Right cardiac atrium (tissue), 5 donors: ENCODE results near the gene DCDC2C. TPM values are rescaled to one million over a fixed set of nuclear protein-coding genes. Genes with fewer than 3 reads are reported as not detected.

Experiments
- ATAC-seq, 2 donors: fragments of 200-7000 bp; cut with Tn5 transposase; one replicate each; pipeline versions ENCODE4 v1.8.0 to v1.9.1; 2020; ENCODE audit warnings: moderate library complexity in 2 of 2, mild to moderate bottlenecking in 1 of 2
- DNase-seq, 3 donors: peaks; one replicate each; pipeline ENCODE4 v3.0.0-alpha.2; 2020
- H3K27ac ChIP-seq: one replicate; pipeline ENCODE4 v1.5.1; 2013; ENCODE audit warnings: mild to moderate bottlenecking, low read length, control low read depth, moderate library complexity
- H3K27me3 ChIP-seq: one replicate; pipeline ENCODE4 v1.6.1; 2013; ENCODE audit not compliant: control insufficient read depth, insufficient read depth
- H3K4me1 ChIP-seq: one replicate; pipeline ENCODE4 v1.6.1; 2013; ENCODE audit warnings: low read length; ENCODE audit not compliant: control insufficient read depth, insufficient read depth
- H3K4me3 ChIP-seq: one replicate; pipeline ENCODE4 v1.5.1; 2013; ENCODE audit warnings: low read length, control low read depth
- H3K9me3 ChIP-seq: one replicate; pipeline ENCODE4 v1.6.1; 2013; ENCODE audit warnings: low read length; ENCODE audit not compliant: control insufficient read depth
- WGBS: extraction: QIAGEN DNeasy Blood & Tissue Kit; methylation state at CpG from one replicate; pipeline ENCODE4 v1.1.7; 2013; 5-methylcytosine and 5-hydroxymethylcytosine counted together
- intact Hi-C, 4 donors: fragments of 100-400 bp; cut with DNase I; formaldehyde crosslinking; loops; one replicate each; pipeline versions ENCODE4 v1.11.0 to v1.14.0; 2022 to 2023
- polyA plus RNA-seq: library from polyadenylated mRNA; stranded (reverse); fragments of 200-250 nt; gene quantifications from one replicate; pipeline ENCODE4 v1.2.3, GENCODE V29; 2013
- total RNA-seq, 4 donors: library from RNA; stranded (reverse); fragmentation: NEBNext Ultra II Directional; extraction: Animal tissue kit (Norgen Biotek cat#: 25700); gene quantifications; one replicate each; pipeline ENCODE4 v1.2.1, GENCODE V29; 2021
- donor health status: healthy with polysubstance abuse.
- donor health status: DM: no; HTN: yes; CAD: no.
- donor health status: DM: no; HTN: no; CAD: no.
- donor health status: DM: no; HTN: yes; CAD: no; lungs with severe emphysema.
- donor health status: DM: yes; HTN: yes; CAD: no.

The DCDC2C gene
- total and polyA plus RNA-seq, 5 donors: not detected

DNA sequence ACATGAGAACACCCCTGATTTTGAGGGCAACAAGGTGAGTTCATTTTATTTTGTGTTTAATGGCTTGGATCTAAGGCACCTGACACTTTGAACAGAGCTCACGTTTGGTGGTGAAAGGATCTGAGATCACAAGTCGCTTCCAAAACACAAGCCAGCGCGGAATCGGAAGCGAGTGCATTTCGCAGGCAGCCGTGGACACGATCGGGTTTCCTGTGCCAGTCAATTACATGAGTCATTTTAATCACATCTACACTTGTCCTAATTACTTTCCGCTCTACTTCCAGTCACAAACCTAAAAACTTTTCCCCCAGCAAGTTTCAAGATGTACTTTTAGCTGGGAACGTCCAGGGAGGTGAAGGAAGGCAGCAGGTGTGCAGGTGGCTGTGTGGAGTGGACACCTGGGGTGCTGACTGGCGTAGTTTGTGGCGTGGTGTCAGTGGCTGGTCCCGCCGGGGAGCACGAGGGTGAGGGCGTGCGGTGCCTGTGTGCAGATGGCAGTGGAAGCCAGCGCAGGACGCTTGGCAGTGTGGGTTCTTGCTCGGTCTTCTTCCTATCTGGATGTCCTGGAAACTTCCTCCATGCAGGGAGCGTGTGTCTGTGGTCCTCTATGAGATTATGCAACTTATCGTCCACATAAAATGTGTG lies 75.6 kb downstream of the DCDC2C start:
- no peak for ATAC-seq
- Histone ChIP-seq H3K4me1 (no peaks in the 10 kb centered on the region), H3K27ac (no peak overlapping the region), H3K9me3 (no peaks in the 10 kb centered on the region), H3K4me3 (no peak overlapping the region), H3K27me3 (no peaks in the 10 kb centered on the region)
- intact Hi-C loops: loop anchor here in 1 of 4 donors (5.0 kb wide), 1 partner anchor 52 kb away; no protein-coding TSS in a partner anchor
- DNase-seq: no peak
- WGBS: 71% methylated on average over 24 of the region's 24 CpGs

GRCh38 chr2:3779496-3780049 lies 76.2 kb downstream of the DCDC2C start:
- WGBS: 50% methylated on average over 10 of the region's 10 CpGs
- Histone ChIP-seq H3K4me3 (no peak overlapping the region), H3K9me3 (no peaks in the 10 kb centered on the region), H3K27me3 (no peaks in the 10 kb centered on the region), H3K27ac (no peak overlapping the region), H3K4me1 (no peaks in the 10 kb centered on the region)
- ATAC-seq (peak in 1 of 2 donors; percentile 26), DNase-seq (no peak)
- intact Hi-C loops: loop anchor here in 1 of 4 donors (5.0 kb wide), 1 partner anchor 52 kb away; no protein-coding TSS in a partner anchor

DNA sequence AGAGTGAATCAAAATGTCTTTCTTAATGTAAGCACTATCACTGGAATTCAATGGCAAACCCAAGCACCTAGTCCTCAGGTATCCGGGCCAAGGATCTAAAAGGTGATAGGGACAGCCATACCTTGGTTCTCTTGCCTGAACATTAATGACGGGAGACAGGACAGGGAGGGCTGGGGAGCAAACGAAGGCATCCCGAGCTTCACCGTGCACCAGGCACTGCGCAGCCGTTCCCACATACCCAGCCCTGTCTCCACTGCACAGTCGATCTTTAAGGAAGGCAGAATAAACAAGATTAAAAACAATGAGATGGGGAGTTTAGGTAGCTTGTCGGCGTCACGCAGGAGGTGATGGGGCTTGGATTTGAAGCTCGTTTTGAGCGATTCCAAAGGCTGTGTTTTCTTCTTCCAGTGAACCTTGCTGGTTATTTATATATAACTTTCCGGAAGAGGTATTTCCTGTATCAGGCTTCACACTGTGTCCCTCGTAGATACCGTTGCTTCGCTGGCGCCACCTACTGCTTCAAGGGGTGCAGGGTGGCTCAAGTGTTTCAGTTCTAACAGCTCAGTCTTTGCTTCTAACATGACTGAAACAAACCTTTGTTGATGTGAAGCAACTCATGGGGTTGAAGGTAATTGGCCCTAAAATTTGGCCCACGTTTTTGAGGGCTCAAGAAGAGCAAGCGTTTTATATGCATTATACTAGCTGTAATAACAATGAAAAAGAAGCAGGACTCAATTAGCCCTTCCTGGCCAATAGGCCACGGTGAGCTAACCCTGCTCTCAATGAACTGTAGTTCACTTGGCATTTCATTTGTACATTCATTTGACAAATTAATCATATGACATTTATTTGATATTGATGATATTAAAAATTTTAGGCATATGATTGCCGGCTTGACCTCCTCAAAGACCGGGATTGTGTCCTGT lies 77.4 kb downstream of the DCDC2C start:
- 33% methylated on average over 23 of the region's 23 CpGs for WGBS
- DNase-seq (peak; percentile 58 to 85 (median 79)), ATAC-seq (peak; percentile 81 to 93)
- Histone ChIP-seq H3K9me3 (no peaks in the 10 kb centered on the region), H3K4me3 (no peak overlapping the region), H3K27ac (no peak overlapping the region), H3K4me1 (no peaks in the 10 kb centered on the region), H3K27me3 (no peaks in the 10 kb centered on the region)
- intact Hi-C loops: no loop called here

- no peak overlapping the region for H3K4me3 ChIP-seq
- no peaks in the 10 kb centered on the region for H3K27me3 ChIP-seq
- ATAC-seq: no peak
- WGBS: 79% methylated on average over 4 of the region's 4 CpGs
- H3K4me1 ChIP-seq: no peaks in the 10 kb centered on the region
- intact Hi-C loops: no loop called here
- H3K27ac ChIP-seq: no peak overlapping the region
- no peak for DNase-seq
- H3K9me3 ChIP-seq: no peaks in the 10 kb centered on the region
Measured at GRCh38 chr2:3784731-3785130, 81.4 kb downstream of the DCDC2C start.

DNA sequence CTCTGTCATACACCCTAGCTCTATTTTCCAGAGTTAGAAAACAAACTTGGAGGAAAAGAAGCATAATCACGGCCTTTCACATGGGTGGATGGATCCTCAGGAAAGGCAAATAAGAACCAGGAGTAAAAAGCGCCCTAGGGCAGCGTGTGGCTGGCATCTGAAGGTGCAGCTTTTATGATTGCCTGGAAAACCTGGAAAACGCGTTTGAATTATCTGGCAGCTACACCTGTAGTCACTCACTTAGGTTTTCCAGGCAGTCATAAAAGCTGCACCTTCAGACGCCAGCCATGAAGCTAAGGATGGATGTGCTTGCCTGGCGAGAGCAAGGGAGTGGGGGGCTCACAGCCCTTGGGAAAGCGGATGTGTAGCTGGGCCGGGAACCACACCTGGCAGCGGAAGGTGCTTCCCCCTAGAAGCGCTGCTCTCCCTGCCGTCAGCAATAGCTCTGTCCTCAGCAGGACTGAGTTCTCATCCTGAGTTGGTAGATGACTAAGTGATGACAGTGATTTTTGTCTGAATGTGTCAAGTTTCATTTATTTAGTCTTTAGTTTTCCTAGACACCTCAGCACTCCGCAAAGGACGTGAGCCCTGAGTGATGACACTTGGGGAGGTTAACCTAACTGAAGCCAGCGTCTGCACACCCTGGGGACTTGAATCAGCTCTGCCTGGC lies 82.0 kb downstream of the DCDC2C start:
- DNase-seq (no peak), ATAC-seq (no peak)
- H3K9me3 ChIP-seq: no peaks in the 10 kb centered on the region
- H3K4me3 ChIP-seq: no peak overlapping the region
- intact Hi-C loops: no loop called here
- no peak overlapping the region for H3K27ac ChIP-seq
- no peaks in the 10 kb centered on the region for H3K27me3 ChIP-seq
- H3K4me1 ChIP-seq: no peaks in the 10 kb centered on the region
- WGBS: 61% methylated on average over 15 of the region's 15 CpGs

DNA sequence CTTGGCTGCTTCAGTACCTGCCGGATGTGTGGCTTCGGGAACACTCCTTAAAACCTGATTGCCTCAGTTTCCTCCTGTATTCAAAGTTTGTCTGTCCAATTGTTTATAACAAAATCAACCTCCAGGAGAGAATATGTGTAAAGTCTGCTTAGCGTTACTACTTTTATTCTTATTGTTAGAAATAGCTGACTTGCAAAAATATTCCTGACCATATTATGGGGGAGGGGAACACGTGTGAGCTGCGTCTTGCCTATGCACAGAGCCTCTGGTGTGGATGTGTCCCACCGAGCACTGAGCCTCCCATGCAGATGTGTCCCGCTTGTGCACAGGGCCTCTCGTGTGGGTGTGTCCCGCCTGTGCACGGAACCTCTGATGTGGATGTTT lies 82.5 kb downstream of the DCDC2C start:
- intact Hi-C loops: no loop called here
- Histone ChIP-seq H3K27me3 (no peaks in the 10 kb centered on the region), H3K4me1 (no peaks in the 10 kb centered on the region), H3K27ac (no peak overlapping the region), H3K9me3 (no peaks in the 10 kb centered on the region), H3K4me3 (no peak overlapping the region)
- ATAC-seq (no peak), DNase-seq (no peak)
- WGBS: 78% methylated on average over 10 of the region's 10 CpGs

DNA sequence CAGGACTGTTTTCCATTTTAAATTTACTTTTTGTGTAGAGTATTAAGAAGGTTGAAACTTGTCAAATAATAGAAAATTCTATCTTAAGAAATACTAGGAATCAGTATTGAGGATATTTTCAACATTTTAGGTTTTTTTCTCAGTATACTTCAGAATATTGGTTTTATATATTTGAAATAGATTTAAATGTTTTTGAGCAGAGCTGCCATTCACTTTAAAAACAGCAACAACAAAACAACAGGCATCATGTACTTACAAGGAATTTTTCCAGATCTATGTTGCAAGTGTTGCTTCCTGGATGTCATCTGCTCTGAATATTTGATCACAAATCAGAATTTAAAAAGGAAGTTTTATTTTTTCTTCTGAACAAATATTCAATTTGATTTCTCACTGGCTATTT lies 84.4 kb downstream of the DCDC2C start:
- Histone ChIP-seq H3K27me3 (no peaks in the 10 kb centered on the region), H3K4me3 (no peak overlapping the region), H3K4me1 (no peaks in the 10 kb centered on the region), H3K9me3 (no peaks in the 10 kb centered on the region), H3K27ac (no peak overlapping the region)
- intact Hi-C loops: no loop called here
- ATAC-seq: no peak
- no peak for DNase-seq

- Histone ChIP-seq H3K27me3 (no peaks in the 10 kb centered on the region), H3K4me1 (no peaks in the 10 kb centered on the region), H3K4me3 (no peak overlapping the region), H3K27ac (no peak overlapping the region), H3K9me3 (no peaks in the 10 kb centered on the region)
- 35% methylated on average over 1 of the region's 1 CpG for WGBS
- ATAC-seq: no peak
- intact Hi-C loops: no loop called here
- no peak for DNase-seq
Measured at GRCh38 chr2:3789256-3789655, 85.9 kb downstream of the DCDC2C start.

- H3K4me1 ChIP-seq: no peaks in the 10 kb centered on the region
- H3K4me3 ChIP-seq: no peak overlapping the region
- no peaks in the 10 kb centered on the region for H3K27me3 ChIP-seq
- no peak for DNase-seq
- ATAC-seq: no peak
- no peak overlapping the region for H3K27ac ChIP-seq
- no peaks in the 10 kb centered on the region for H3K9me3 ChIP-seq
- intact Hi-C loops: no loop called here
- WGBS: 80% methylated on average over 5 of the region's 5 CpGs
Measured at GRCh38 chr2:3793249-3793648, 89.9 kb downstream of the DCDC2C start.

GRCh38 chr2:3801506-3801905 lies 98.1 kb downstream of the DCDC2C start:
- intact Hi-C loops: no loop called here
- WGBS: 55% methylated on average over 4 of the region's 4 CpGs
- Histone ChIP-seq H3K9me3 (no peaks in the 10 kb centered on the region), H3K27me3 (no peaks in the 10 kb centered on the region), H3K4me1 (no peaks in the 10 kb centered on the region), H3K4me3 (no peak overlapping the region), H3K27ac (no peak overlapping the region)
- DNase-seq (no peak), ATAC-seq (no peak)
